Activated T-helper 1 cell treated with anti-CD3 and anti-CD28 coated beads, Interleukin-12 subunit alpha, Interleukin-12 subunit beta, Interleukin-2, Interleukin-4 antibody, amounts not matched to agents 30 ng/mL and 10 ng/mL and 1 ng/mL, durations not matched to agents 14 hours and 24 hours and 36 hours (primary cell): ENCODE data around the gene CLEC4G. TPM values are rescaled to one million over a fixed set of nuclear protein-coding genes. Genes with fewer than 3 reads are reported as not detected.
A peak's percentile ranks its signal among the peaks of the same experiment; 100 is the strongest.
"Not testable (repeated sequence)": the region's sequence is repeated elsewhere in the genome, so short reads cannot be mapped to it uniquely, and the experiment has no call there.

ENCODE experiments used
- DNase-seq: peaks from one replicate; pipeline ENCODE4 v3.0.0; 2021; ENCODE audit warnings: low spot score
- H3K27ac Mint-ChIP-seq: one replicate; pipeline ENCODE4 v1.8.0; 2021; ENCODE audit warnings: mild to moderate bottlenecking, mixed read lengths
- H3K27me3 Mint-ChIP-seq: one replicate; pipeline ENCODE4 v1.8.0; 2022; ENCODE audit warnings: mild to moderate bottlenecking, moderate library complexity, mixed read lengths; ENCODE audit not compliant: insufficient read depth
- H3K36me3 Mint-ChIP-seq: one replicate; pipeline ENCODE4 v1.8.0; 2021; ENCODE audit warnings: low read depth, mixed read lengths
- H3K4me1 Mint-ChIP-seq: one replicate; pipeline ENCODE4 v1.8.0; 2021; ENCODE audit warnings: low read depth, mixed read lengths
- H3K4me3 Mint-ChIP-seq: one replicate; pipeline ENCODE4 v1.8.0; 2021; ENCODE audit warnings: mild to moderate bottlenecking, moderate library complexity, mixed read lengths
- H3K9me3 Mint-ChIP-seq: one replicate; pipeline ENCODE4 v1.8.0; 2021; ENCODE audit warnings: mixed read lengths
- intact Hi-C: fragments of 100-400 bp; cut with micrococcal nuclease; formaldehyde crosslinking; loops from one replicate; pipeline ENCODE4 v1.15.1; 2024
- total RNA-seq: library from RNA; stranded (reverse); gene quantifications from 2 replicates; pipeline ENCODE4 v1.2.3, GENCODE V29; 2022

Gene CLEC4G, protein sequence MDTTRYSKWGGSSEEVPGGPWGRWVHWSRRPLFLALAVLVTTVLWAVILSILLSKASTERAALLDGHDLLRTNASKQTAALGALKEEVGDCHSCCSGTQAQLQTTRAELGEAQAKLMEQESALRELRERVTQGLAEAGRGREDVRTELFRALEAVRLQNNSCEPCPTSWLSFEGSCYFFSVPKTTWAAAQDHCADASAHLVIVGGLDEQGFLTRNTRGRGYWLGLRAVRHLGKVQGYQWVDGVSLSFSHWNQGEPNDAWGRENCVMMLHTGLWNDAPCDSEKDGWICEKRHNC
- not detected in 2 replicates for total RNA-seq

GRCh38 chr19:7732045-7732444, at the start of gene CLEC4G:
Gene CLEC4G (minus strand): TSS chr19:7732110. CDS start chr19:7732102, 8 bp downstream.
- Mint-ChIP-seq H3K9me3 (no peaks in the 10 kb centered on the region), H3K4me1 (no peaks in the 10 kb centered on the region), H3K27ac (no peak within 1 kb of the TSS), H3K36me3 (no peaks in the 10 kb centered on the region), H3K4me3 (no peak within 1 kb of the TSS), H3K27me3 (peaks cover 44% of the 10 kb centered on the region)
- intact Hi-C loops = no loop called here
- no peak for DNase-seq

DNA sequence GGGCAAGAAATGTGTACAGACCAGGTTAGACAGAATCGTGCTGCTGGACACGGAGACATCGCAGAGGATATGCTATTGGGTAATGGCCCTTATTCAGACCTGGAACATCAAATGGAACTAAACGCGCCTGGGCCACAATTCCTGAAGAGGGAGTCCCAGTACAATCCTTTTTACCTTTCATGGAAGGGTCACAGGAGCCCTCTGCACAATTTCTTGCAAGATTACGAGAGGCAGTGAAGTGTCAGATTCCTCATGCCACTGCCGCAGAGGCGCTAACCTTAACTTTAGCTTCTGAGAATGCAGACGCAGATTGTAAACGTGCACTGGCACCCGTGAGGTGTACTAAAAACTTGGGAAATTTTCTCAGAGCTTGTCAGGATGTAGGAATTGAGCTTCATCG, 49.2 kb upstream of the CLEC4G start:
- H3K9me3 Mint-ChIP-seq = peaks cover 4% of the 10 kb centered on the region
- no peak for DNase-seq
- H3K36me3 Mint-ChIP-seq = no peaks in the 10 kb centered on the region
- intact Hi-C loops = no loop called here
- no peak overlapping the region for H3K4me3 Mint-ChIP-seq
- no peaks in the 10 kb centered on the region for H3K4me1 Mint-ChIP-seq
- H3K27me3 Mint-ChIP-seq = peaks cover 26% of the 10 kb centered on the region
- H3K27ac Mint-ChIP-seq = no peak overlapping the region

DNA sequence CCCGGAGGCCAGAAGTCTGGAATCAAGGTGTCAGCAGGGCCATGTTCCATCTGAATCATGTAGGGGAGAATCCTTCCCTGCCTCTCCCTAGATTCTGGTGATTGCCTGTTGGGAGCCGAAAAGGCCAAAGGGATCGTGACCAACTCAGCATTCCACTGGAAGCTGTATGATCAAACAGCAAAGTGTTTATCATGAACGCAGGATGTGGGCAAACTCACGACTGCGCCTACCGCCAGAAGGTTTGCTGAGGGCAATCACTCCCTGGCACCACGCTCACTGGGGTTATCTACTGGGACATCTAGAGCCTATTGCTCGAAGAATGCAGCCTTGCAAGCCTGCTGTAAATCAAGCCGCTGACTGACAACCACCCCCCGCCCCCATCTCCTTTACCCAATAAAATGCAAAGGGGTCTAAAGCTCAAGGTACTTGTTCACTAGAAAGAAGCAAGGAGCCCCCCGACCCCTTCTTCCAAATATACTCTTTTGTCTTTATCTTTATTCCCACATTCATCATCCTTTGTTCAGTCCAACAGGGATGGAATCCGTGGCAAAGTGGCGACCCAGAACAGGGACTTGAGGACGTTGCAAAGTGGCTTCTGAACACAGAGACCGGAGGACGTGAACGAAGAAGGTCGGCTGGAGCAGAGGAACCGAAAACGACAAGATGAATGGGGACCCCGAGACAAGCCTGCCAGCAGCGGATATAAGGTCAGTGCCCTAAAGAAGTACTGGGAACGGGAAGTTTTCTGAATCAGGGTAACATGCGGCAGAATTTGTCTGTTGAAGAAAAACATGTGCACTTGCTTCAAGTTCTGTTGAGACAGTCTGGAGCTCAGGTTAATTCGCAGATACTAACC, 47.9 kb upstream of the CLEC4G start:
- Mint-ChIP-seq H3K4me1 (no peaks in the 10 kb centered on the region), H3K27ac (no peak overlapping the region), H3K36me3 (no peaks in the 10 kb centered on the region), H3K4me3 (no peak overlapping the region), H3K27me3 (peaks cover 31% of the 10 kb centered on the region), H3K9me3 (no peaks in the 10 kb centered on the region)
- DNase-seq = no peak
- intact Hi-C loops = no loop called here

- no peaks in the 10 kb centered on the region for H3K36me3 Mint-ChIP-seq
- H3K4me3 Mint-ChIP-seq = no peak overlapping the region
- peaks cover 21% of the 10 kb centered on the region for H3K27me3 Mint-ChIP-seq
- intact Hi-C loops = no loop called here
- no peak for DNase-seq
- no peaks in the 10 kb centered on the region for H3K9me3 Mint-ChIP-seq
- H3K27ac Mint-ChIP-seq = no peak overlapping the region
- H3K4me1 Mint-ChIP-seq = peaks cover 2% of the 10 kb centered on the region
Measured at GRCh38 chr19:7778081-7778480, 46.2 kb upstream of the CLEC4G start.

- H3K27ac Mint-ChIP-seq = peak overlapping the region; percentile 55
- no peaks in the 10 kb centered on the region for H3K9me3 Mint-ChIP-seq
- H3K36me3 Mint-ChIP-seq = no peaks in the 10 kb centered on the region
- DNase-seq = no peak
- H3K4me1 Mint-ChIP-seq = peaks cover 13% of the 10 kb centered on the region
- H3K27me3 Mint-ChIP-seq = peaks cover 16% of the 10 kb centered on the region
- H3K4me3 Mint-ChIP-seq = no peak overlapping the region
- intact Hi-C loops = no loop called here
Measured at GRCh38 chr19:7775761-7776160, 43.9 kb upstream of the CLEC4G start.

- H3K27ac Mint-ChIP-seq = no peak overlapping the region
- DNase-seq = no peak
- H3K9me3 Mint-ChIP-seq = no peaks in the 10 kb centered on the region
- H3K4me3 Mint-ChIP-seq = no peak overlapping the region
- peaks cover 14% of the 10 kb centered on the region for H3K27me3 Mint-ChIP-seq
- intact Hi-C loops = no loop called here
- H3K36me3 Mint-ChIP-seq = no peaks in the 10 kb centered on the region
- peaks cover 13% of the 10 kb centered on the region for H3K4me1 Mint-ChIP-seq
Measured at GRCh38 chr19:7773841-7774240, 41.9 kb upstream of the CLEC4G start.

GRCh38 chr19:7772752-7773291, 40.9 kb upstream of the CLEC4G start:
- intact Hi-C loops = loop anchor here (1.0 kb wide), 5 partner anchors 22 to 281 kb away; no protein-coding TSS in a partner anchor
- H3K4me1 Mint-ChIP-seq = peaks cover 13% of the 10 kb centered on the region
- peak overlapping the region; percentile 61 for H3K27ac Mint-ChIP-seq
- peak overlapping the region; percentile 8 for H3K4me3 Mint-ChIP-seq
- H3K9me3 Mint-ChIP-seq = no peaks in the 10 kb centered on the region
- peaks cover 19% of the 10 kb centered on the region for H3K27me3 Mint-ChIP-seq
- H3K36me3 Mint-ChIP-seq = no peaks in the 10 kb centered on the region
- DNase-seq = no peak

DNA sequence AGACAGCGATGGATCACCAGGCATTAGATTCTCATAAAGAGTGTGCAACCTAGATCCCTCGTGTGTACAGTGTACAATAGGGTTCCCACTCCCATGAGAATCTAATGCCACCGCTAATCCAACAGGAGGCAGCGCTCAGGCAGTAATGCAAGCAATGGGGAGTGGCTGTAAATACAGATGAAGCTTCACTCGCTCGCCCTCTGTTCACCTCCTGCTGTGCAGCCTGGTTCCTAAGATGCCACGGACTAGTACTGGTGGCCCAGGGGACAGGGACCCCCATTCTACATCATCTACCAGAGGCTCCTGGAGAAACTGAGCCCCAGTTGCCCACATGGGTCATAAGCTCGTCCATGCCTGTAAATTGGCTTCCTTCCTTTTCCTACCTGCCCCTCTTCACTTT, 39.2 kb upstream of the CLEC4G start:
- intact Hi-C loops = no loop called here
- Mint-ChIP-seq H3K9me3 (no peaks in the 10 kb centered on the region), H3K27me3 (peaks cover 13% of the 10 kb centered on the region), H3K4me1 (peaks cover 13% of the 10 kb centered on the region), H3K36me3 (no peaks in the 10 kb centered on the region), H3K4me3 (no peak overlapping the region), H3K27ac (no peak overlapping the region)
- no peak for DNase-seq

GRCh38 chr19:7769171-7769570, 37.3 kb upstream of the CLEC4G start:
- Mint-ChIP-seq H3K27me3 (peaks cover 10% of the 10 kb centered on the region), H3K9me3 (no peaks in the 10 kb centered on the region), H3K4me3 (no peak overlapping the region), H3K4me1 (peaks cover 13% of the 10 kb centered on the region), H3K27ac (no peak overlapping the region), H3K36me3 (no peaks in the 10 kb centered on the region)
- intact Hi-C loops = no loop called here
- DNase-seq = no peak

DNA sequence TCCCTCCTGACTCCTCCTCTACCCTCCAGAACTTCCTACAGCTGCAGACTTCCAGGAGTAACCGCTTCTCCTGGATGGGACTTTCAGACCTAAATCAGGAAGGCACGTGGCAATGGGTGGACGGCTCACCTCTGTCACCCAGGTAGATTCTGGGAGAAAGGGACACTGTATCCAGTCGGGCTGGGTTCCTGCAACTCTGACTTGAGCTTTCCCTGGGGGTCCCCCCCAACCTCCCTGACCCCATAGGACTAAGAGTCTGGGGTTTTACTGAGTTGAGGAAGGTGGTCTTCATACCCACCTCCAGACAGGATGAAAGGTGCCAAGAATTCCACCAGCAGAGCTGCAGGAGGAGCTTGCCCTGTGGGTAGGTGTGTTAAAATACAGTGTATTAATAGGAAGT, 35.6 kb upstream of the CLEC4G start:
- intact Hi-C loops = no loop called here
- Mint-ChIP-seq H3K4me3 (no peak overlapping the region), H3K4me1 (peaks cover 6% of the 10 kb centered on the region), H3K27ac (no peak overlapping the region), H3K36me3 (no peaks in the 10 kb centered on the region), H3K9me3 (peaks cover 2% of the 10 kb centered on the region), H3K27me3 (peaks cover 11% of the 10 kb centered on the region)
- no peak for DNase-seq

GRCh38 chr19:7766535-7766934, 34.6 kb upstream of the CLEC4G start:
- no peaks in the 10 kb centered on the region for H3K4me1 Mint-ChIP-seq
- H3K4me3 Mint-ChIP-seq = no peak overlapping the region
- peaks cover 11% of the 10 kb centered on the region for H3K27me3 Mint-ChIP-seq
- no peak overlapping the region for H3K27ac Mint-ChIP-seq
- H3K36me3 Mint-ChIP-seq = no peaks in the 10 kb centered on the region
- peaks cover 7% of the 10 kb centered on the region for H3K9me3 Mint-ChIP-seq
- intact Hi-C loops = no loop called here
- no peak for DNase-seq

DNA sequence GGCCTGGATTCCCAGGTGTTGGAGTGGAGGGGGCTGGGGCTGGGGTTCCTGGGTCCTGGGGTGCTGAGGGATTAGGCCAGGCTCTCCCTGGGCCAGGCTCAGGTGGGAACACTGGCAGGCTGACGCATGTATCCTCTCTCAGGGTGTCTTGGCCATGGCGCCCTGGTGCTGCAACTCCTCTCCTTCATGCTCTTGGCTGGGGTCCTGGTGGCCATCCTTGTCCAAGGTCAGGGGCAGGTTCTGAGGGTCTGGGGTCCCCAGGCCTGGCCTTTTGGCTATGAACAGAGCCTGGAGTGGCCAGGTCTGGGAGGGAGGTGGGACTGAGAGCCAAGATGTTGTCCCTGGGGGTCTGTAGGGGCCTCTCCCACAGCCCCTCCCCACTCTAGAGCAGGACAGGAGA, 33.1 kb upstream of the CLEC4G start:
- not testable (repeated sequence) for H3K27ac Mint-ChIP-seq
- peaks cover 11% of the 10 kb centered on the region for H3K27me3 Mint-ChIP-seq

DNA sequence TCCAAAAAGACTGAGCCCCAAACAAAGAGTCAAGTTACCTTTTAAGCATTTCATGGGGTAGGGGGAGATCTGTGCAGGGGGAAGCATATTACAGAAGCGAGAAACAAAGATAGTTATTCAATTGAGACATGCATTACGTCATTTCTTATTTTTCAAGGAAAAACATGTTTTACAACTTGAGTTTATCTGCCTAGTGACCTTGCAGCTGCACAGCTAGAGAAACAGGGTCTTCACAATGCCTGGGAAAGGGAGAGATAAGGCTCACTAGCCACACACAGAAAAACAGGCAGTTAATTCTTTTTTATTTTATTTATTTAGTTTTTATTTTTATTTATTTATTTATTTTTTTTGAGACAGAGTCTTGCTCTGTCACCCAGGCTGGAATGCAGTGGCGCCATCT, 32.2 kb upstream of the CLEC4G start:
- H3K36me3 Mint-ChIP-seq, intact Hi-C loops, H3K27ac Mint-ChIP-seq, H3K4me3 Mint-ChIP-seq, H3K4me1 Mint-ChIP-seq, DNase-seq, H3K27me3 Mint-ChIP-seq: not testable (repeated sequence)
- H3K9me3 Mint-ChIP-seq = peaks cover 16% of the 10 kb centered on the region

More for the DNA sequence above, 33.1 kb upstream of the CLEC4G start:
- H3K36me3 Mint-ChIP-seq, H3K4me1 Mint-ChIP-seq, H3K9me3 Mint-ChIP-seq, H3K4me3 Mint-ChIP-seq, DNase-seq, intact Hi-C loops: not testable (repeated sequence)
